Naive thymus-derived CD8-positive, alpha-beta T cell (primary cell): Measurements from ENCODE around the gene ZMYND11. TPM values are rescaled to one million over a fixed set of nuclear protein-coding genes. Genes with fewer than 3 reads are reported as not detected.

Experiments
- ATAC-seq, 2 donors: fragments of 150-1000 bp; cut with Tn5 transposase in 1 of 2; sonication (Bioruptor Pico), chemical (Tn5 transposase) in 1 of 2; 1 replicate in 1 of 2; 2 replicates in 1 of 2; pipeline ENCODE4 v1.10.0; 2021; ENCODE audit warnings: mild to moderate bottlenecking in 2 of 2, moderate library complexity in 2 of 2
- POLR2A ChIA-PET: fragments of 350-600 bp; sonication (Branson Sonifier 250); formaldehyde crosslinking; loops from one replicate; lab custom pipeline; 2021; ENCODE audit warnings: antibody characterized with exemption; lab: Charles Lee
- DNase-seq, 10 donors: peaks; one replicate each; pipeline versions ENCODE4 v3.0.0 to v3.0.0-alpha.2; 2020 to 2022
- H3K27ac Mint-ChIP-seq, 10 donors: one replicate each; pipeline ENCODE4 v1.8.0; 2020 to 2022; ENCODE audit warnings: mild to moderate bottlenecking in 10 of 10, mixed read lengths in 10 of 10, moderate library complexity in 4 of 10, inconsistent platforms in 1 of 10
- H3K27me3 Mint-ChIP-seq, 5 donors: one replicate each; pipeline ENCODE4 v1.8.0; 2021 to 2022; ENCODE audit warnings: mixed read lengths in 5 of 5
- H3K36me3 Mint-ChIP-seq, 3 donors: one replicate each; pipeline ENCODE4 v1.8.0; 2020 to 2022; ENCODE audit warnings: mixed read lengths in 3 of 3, mild to moderate bottlenecking in 2 of 3, inconsistent platforms in 1 of 3
- H3K4me1 Mint-ChIP-seq, 4 donors: one replicate each; pipeline ENCODE4 v1.8.0; 2021 to 2022; ENCODE audit warnings: mixed read lengths in 4 of 4
- H3K4me3 Mint-ChIP-seq, 10 donors: one replicate each; pipeline ENCODE4 v1.8.0; 2020 to 2022; ENCODE audit warnings: mild to moderate bottlenecking in 10 of 10, mixed read lengths in 10 of 10, moderate library complexity in 6 of 10, inconsistent platforms in 1 of 10
- H3K9me3 Mint-ChIP-seq, 9 donors: one replicate each; pipeline ENCODE4 v1.8.0; 2020 to 2022; ENCODE audit warnings: mixed read lengths in 9 of 9, mild to moderate bottlenecking in 3 of 9, inconsistent platforms in 1 of 9, moderate library complexity in 1 of 9
- polyA plus RNA-seq, 3 donors: library from polyadenylated mRNA; unstranded; fragments of 300-500 nt; fragmentation: Illumina TruSeq; gene quantifications; one replicate each; pipeline ENCODE4 v1.2.3, GENCODE V29; 2021
- total RNA-seq, 8 experiments: library from RNA in 2 of 8; stranded (reverse) in 2 of 8; gene quantifications; one replicate each; pipeline ENCODE4 v1.2.3 and lab custom pipeline; 2021 to 2026

The ZMYND11 gene
- 10 to 100 TPM; 63.9 to 71.1 TPM for total RNA-seq
- 10 to 100 TPM; 29.8 to 41.0 (median 34.8) TPM for polyA plus RNA-seq
- 107 to 160 (median 125) reads per million in 6 experiments for total RNA-seq (lab: John Stamatoyannopoulos, UW)

- Mint-ChIP-seq H3K9me3 (no peaks in the 10 kb centered on the region), H3K27me3 (peaks cover 0 to 4% (median 0%) of the 10 kb centered on the region in 5 donors), H3K27ac (peak within 1 kb of the TSS; percentile 87 to 98 (median 94)), H3K4me3 (peak within 1 kb of the TSS; percentile 84 to 97 (median 94)), H3K4me1 (peaks cover 20 to 56% (median 45%) of the 10 kb centered on the region in 4 donors), H3K36me3 (no peaks in the 10 kb centered on the region)
- peak; percentile 58 to 59 for ATAC-seq
- peak; percentile 53 to 81 (median 66) for DNase-seq
- POLR2A ChIA-PET = interaction anchor here (0.7 to 0.8 kb wide), 2 partner anchors 335 to 915 kb away, joined by 3 to 4 read pairs; no protein-coding TSS in a partner anchor
Observed at GRCh38 chr10:135132-135600, at the start of gene ZMYND11. TSS of gene ZMYND11 (plus strand) at chr10:135455. CDS start at chr10:180013, 44,558 bp downstream.

- no peak for DNase-seq
- no peaks in the 10 kb centered on the region for H3K36me3 Mint-ChIP-seq
- H3K9me3 Mint-ChIP-seq = no peaks in the 10 kb centered on the region
- H3K4me3 Mint-ChIP-seq = no peak overlapping the region
- H3K27ac Mint-ChIP-seq = no peak overlapping the region
- peaks cover 0 to 29% (median 12%) of the 10 kb centered on the region in 5 donors for H3K27me3 Mint-ChIP-seq
- POLR2A ChIA-PET = no interaction called here
- no peak for ATAC-seq
- peaks cover 0 to 4% (median under 1%) of the 10 kb centered on the region in 4 donors for H3K4me1 Mint-ChIP-seq
Observed at GRCh38 chr10:86031-86430, 49.2 kb upstream of the ZMYND11 start.

- ATAC-seq (no peak), DNase-seq (no peak)
- Mint-ChIP-seq H3K9me3 (no peaks in the 10 kb centered on the region), H3K27ac (peak overlapping the region in 1 of 10 donors; percentile 53), H3K4me3 (no peak overlapping the region), H3K27me3 (peaks cover 0 to 17% (median 6%) of the 10 kb centered on the region in 5 donors), H3K4me1 (peaks cover 0 to 4% (median under 1%) of the 10 kb centered on the region in 4 donors), H3K36me3 (no peaks in the 10 kb centered on the region)
- POLR2A ChIA-PET = no interaction called here
Observed at GRCh38 chr10:87177-88080, 47.8 kb upstream of the ZMYND11 start.

- DNase-seq (no peak), ATAC-seq (no peak)
- Mint-ChIP-seq H3K27ac (no peak overlapping the region), H3K9me3 (peaks cover 0 to 3% (median 0%) of the 10 kb centered on the region in 9 donors), H3K4me1 (peaks cover 0 to 4% (median under 1%) of the 10 kb centered on the region in 4 donors), H3K27me3 (peaks cover 0 to 15% (median 2%) of the 10 kb centered on the region in 5 donors), H3K4me3 (no peak overlapping the region), H3K36me3 (peaks cover 0 to 1% (median 0%) of the 10 kb centered on the region in 3 donors)
- POLR2A ChIA-PET = no interaction called here
Observed at GRCh38 chr10:88253-88652, 47.0 kb upstream of the ZMYND11 start.

GRCh38 chr10:89248-89647 lies 46.0 kb upstream of the ZMYND11 start:
- H3K9me3 Mint-ChIP-seq = peaks cover 0 to 6% (median 0%) of the 10 kb centered on the region in 9 donors
- peaks cover 0 to 9% (median under 1%) of the 10 kb centered on the region in 5 donors for H3K27me3 Mint-ChIP-seq
- no peak for DNase-seq
- H3K36me3 Mint-ChIP-seq = peaks cover 0 to 1% (median 0%) of the 10 kb centered on the region in 3 donors
- H3K27ac Mint-ChIP-seq = no peak overlapping the region
- POLR2A ChIA-PET = no interaction called here
- H3K4me3 Mint-ChIP-seq = no peak overlapping the region
- no peak for ATAC-seq
- peaks cover 0 to 4% (median under 1%) of the 10 kb centered on the region in 4 donors for H3K4me1 Mint-ChIP-seq

- Mint-ChIP-seq H3K9me3 (peaks cover 0 to 15% (median 7%) of the 10 kb centered on the region in 9 donors), H3K27ac (no peak overlapping the region), H3K4me3 (no peak overlapping the region), H3K4me1 (peaks cover 0 to 4% (median under 1%) of the 10 kb centered on the region in 4 donors), H3K36me3 (peaks cover 0 to 9% (median 1%) of the 10 kb centered on the region in 3 donors), H3K27me3 (peaks cover 0 to 9% (median 1%) of the 10 kb centered on the region in 5 donors)
- DNase-seq = no peak
- ATAC-seq = no peak
- POLR2A ChIA-PET = no interaction called here
Observed at GRCh38 chr10:90161-90560, 45.1 kb upstream of the ZMYND11 start.

GRCh38 chr10:91313-91712 lies 43.9 kb upstream of the ZMYND11 start:
- POLR2A ChIA-PET = no interaction called here
- H3K4me1 Mint-ChIP-seq = peaks cover 0 to 4% (median under 1%) of the 10 kb centered on the region in 4 donors
- H3K27ac Mint-ChIP-seq = no peak overlapping the region
- DNase-seq = no peak
- H3K4me3 Mint-ChIP-seq = no peak overlapping the region
- H3K9me3 Mint-ChIP-seq = peaks cover 0 to 22% (median 11%) of the 10 kb centered on the region in 9 donors
- H3K36me3 Mint-ChIP-seq = peaks cover 0 to 16% (median 1%) of the 10 kb centered on the region in 3 donors
- peaks cover 0 to 5% (median 1%) of the 10 kb centered on the region in 5 donors for H3K27me3 Mint-ChIP-seq
- ATAC-seq = no peak

- no peak for DNase-seq
- H3K4me3 Mint-ChIP-seq = no peak overlapping the region
- peaks cover 0 to 3% (median 1%) of the 10 kb centered on the region in 5 donors for H3K27me3 Mint-ChIP-seq
- H3K9me3 Mint-ChIP-seq = peaks cover 5 to 31% (median 16%) of the 10 kb centered on the region in 9 donors
- peaks cover 0 to 4% (median under 1%) of the 10 kb centered on the region in 4 donors for H3K4me1 Mint-ChIP-seq
- peaks cover 0 to 21% (median 5%) of the 10 kb centered on the region in 3 donors for H3K36me3 Mint-ChIP-seq
- POLR2A ChIA-PET = no interaction called here
- no peak for ATAC-seq
- H3K27ac Mint-ChIP-seq = no peak overlapping the region
Observed at GRCh38 chr10:92153-92552, 43.1 kb upstream of the ZMYND11 start.

GRCh38 chr10:92846-93245 lies 42.4 kb upstream of the ZMYND11 start:
- no peak overlapping the region for H3K27ac Mint-ChIP-seq
- peaks cover 0 to 26% (median 6%) of the 10 kb centered on the region in 3 donors for H3K36me3 Mint-ChIP-seq
- ATAC-seq = no peak
- POLR2A ChIA-PET = no interaction called here
- H3K4me3 Mint-ChIP-seq = no peak overlapping the region
- H3K9me3 Mint-ChIP-seq = peaks cover 5 to 37% (median 20%) of the 10 kb centered on the region in 9 donors
- DNase-seq = no peak
- no peaks in the 10 kb centered on the region for H3K4me1 Mint-ChIP-seq
- peaks cover 0 to 2% (median 0%) of the 10 kb centered on the region in 5 donors for H3K27me3 Mint-ChIP-seq

- H3K9me3 Mint-ChIP-seq = peaks cover 5 to 46% (median 20%) of the 10 kb centered on the region in 9 donors
- H3K4me1 Mint-ChIP-seq = no peaks in the 10 kb centered on the region
- peaks cover 0 to 26% (median 6%) of the 10 kb centered on the region in 3 donors for H3K36me3 Mint-ChIP-seq
- ATAC-seq (no peak), DNase-seq (no peak)
- POLR2A ChIA-PET = no interaction called here
- peaks cover 0 to 2% (median 0%) of the 10 kb centered on the region in 5 donors for H3K27me3 Mint-ChIP-seq
- no peak overlapping the region for H3K27ac Mint-ChIP-seq
- no peak overlapping the region for H3K4me3 Mint-ChIP-seq
Observed at GRCh38 chr10:94613-95012, 40.6 kb upstream of the ZMYND11 start.

GRCh38 chr10:95356-96115 lies 39.7 kb upstream of the ZMYND11 start:
- DNase-seq = no peak
- Mint-ChIP-seq H3K27ac (no peak overlapping the region), H3K36me3 (peaks cover 0 to 26% (median 6%) of the 10 kb centered on the region in 3 donors)

GRCh38 chr10:96466-96865 lies 38.8 kb upstream of the ZMYND11 start:
- no peak for DNase-seq
- Mint-ChIP-seq H3K27ac (no peak overlapping the region), H3K36me3 (peaks cover 0 to 26% (median 6%) of the 10 kb centered on the region in 3 donors), H3K4me1 (no peaks in the 10 kb centered on the region), H3K27me3 (peaks cover 0 to 4% (median 1%) of the 10 kb centered on the region in 5 donors), H3K9me3 (peaks cover 5 to 46% (median 20%) of the 10 kb centered on the region in 9 donors), H3K4me3 (no peak overlapping the region)
- no peak for ATAC-seq
- POLR2A ChIA-PET = no interaction called here

More at GRCh38 chr10:95356-96115, 39.7 kb upstream of the ZMYND11 start:
- H3K4me3 Mint-ChIP-seq = no peak overlapping the region
- no peak for ATAC-seq
- peaks cover 5 to 46% (median 20%) of the 10 kb centered on the region in 9 donors for H3K9me3 Mint-ChIP-seq
- POLR2A ChIA-PET = no interaction called here
- H3K4me1 Mint-ChIP-seq = no peaks in the 10 kb centered on the region
- H3K27me3 Mint-ChIP-seq = peaks cover 0 to 3% (median 1%) of the 10 kb centered on the region in 5 donors
